GM12874 (cell line): Measurements from ENCODE around the gene DMD.

ENCODE experiments used
- CTCF ChIP-seq: IDR thresholded peaks from 2 replicates; pipeline ENCODE4 v1.5.1; 2011; ENCODE audit warnings: low read depth, mild to moderate bottlenecking, control low read depth, low read length, moderate library complexity; ENCODE audit not compliant: insufficient read depth

Gene DMD

DNA sequence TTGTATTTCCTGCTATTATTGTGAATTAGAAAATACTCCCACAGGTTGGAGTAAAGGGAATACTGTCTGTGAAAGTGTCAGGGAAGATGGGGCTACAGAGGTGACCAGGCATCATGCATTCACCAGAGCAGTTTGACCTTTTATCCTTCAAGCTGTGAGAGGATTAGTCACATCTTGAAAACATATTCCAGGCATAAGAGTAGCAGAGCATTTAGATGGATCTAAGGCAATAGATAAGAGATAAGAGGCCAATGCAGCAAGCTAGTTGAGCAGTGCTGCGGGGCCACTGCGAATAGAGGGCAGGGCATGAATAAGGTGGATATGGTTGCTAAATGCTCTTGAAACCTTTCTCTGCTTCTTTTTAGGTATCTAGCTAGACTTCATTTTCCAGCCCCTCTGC is 1668.8 kb downstream of the DMD start:
- no peak for TF ChIP-seq CTCF

DNA sequence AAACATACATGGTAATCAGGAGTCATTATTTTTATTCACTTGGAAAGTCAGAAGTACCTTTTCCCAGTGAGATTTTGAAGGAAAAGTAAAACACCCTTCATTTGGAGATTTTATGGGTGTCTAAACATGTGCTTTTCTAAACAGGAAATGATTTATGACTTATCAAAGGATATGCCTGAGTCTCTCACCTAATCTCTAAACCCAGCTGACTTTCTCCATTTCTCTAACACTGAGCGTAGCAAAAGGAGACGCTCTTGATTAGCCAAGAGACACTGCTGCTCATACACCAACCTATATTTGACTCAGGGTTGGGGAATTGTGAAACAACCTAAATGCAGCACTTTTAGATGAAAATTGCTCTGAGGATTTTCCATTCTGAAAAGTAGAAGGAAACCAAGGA is 1671.0 kb downstream of the DMD start:
- no peak for TF ChIP-seq CTCF

GRCh38 chrX:31527455-31528126 is 1683.8 kb downstream of the DMD start:
- no peak for TF ChIP-seq CTCF

GRCh38 chrX:31523884-31524536 is 1687.3 kb downstream of the DMD start:
- no peak for TF ChIP-seq CTCF

- TF ChIP-seq CTCF, result no peak
Measured at GRCh38 chrX:31522760-31523159, 1688.6 kb downstream of the DMD start.

GRCh38 chrX:31521941-31522340 is 1689.4 kb downstream of the DMD start:
- TF ChIP-seq CTCF, result no peak

DNA sequence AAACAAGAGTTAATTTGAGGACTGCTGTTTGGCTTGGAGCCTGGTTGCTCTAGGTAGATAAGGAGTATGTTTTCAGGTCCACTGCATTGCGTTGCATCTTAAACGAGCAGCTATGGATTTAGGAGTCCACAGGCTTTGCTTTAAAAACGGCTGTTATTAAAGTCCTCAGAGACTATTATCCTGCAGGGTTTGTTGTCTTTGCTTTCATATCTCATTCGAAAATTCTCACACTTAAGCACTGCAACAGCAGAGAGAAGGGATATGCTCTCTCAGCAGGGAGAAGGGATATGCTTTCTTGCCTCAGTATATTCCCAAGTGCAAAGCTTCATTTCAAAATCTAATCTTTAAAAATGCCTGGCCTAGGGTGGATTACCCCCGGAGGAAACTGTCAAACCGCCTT is 1694.8 kb downstream of the DMD start:
- no peak for TF ChIP-seq CTCF
